Ovary (tissue), 3 donors: ENCODE data around the gene UNC13B.

Experiments used
- EP300 ChIP-seq: sonication (generic); formaldehyde crosslinking; IDR thresholded peaks from one replicate; pipeline ENCODE4 v1.6.1; 2017; ENCODE audit warnings: antibody characterized with exemption
- POLR2A ChIP-seq: fragments of 450-650 bp; IDR thresholded peaks from one replicate; pipeline ENCODE4 v1.6.1; 2017; ENCODE audit warnings: antibody characterized with exemption, mild to moderate bottlenecking, moderate library complexity
- TF ChIP-seq, protein P1 (sequence below), 3 donors: fragments of 450-650 bp in 2 of 3; fragments of 200-600 bp in 1 of 3; IDR thresholded peaks; one replicate each; pipeline versions ENCODE4 v1.5.1 to v1.8.0; 2016 to 2022; ENCODE audit warnings: antibody characterized with exemption in 3 of 3, mild to moderate bottlenecking in 1 of 3
- donor health status: DM: no; HTN: no; CAD: no.

DNA sequence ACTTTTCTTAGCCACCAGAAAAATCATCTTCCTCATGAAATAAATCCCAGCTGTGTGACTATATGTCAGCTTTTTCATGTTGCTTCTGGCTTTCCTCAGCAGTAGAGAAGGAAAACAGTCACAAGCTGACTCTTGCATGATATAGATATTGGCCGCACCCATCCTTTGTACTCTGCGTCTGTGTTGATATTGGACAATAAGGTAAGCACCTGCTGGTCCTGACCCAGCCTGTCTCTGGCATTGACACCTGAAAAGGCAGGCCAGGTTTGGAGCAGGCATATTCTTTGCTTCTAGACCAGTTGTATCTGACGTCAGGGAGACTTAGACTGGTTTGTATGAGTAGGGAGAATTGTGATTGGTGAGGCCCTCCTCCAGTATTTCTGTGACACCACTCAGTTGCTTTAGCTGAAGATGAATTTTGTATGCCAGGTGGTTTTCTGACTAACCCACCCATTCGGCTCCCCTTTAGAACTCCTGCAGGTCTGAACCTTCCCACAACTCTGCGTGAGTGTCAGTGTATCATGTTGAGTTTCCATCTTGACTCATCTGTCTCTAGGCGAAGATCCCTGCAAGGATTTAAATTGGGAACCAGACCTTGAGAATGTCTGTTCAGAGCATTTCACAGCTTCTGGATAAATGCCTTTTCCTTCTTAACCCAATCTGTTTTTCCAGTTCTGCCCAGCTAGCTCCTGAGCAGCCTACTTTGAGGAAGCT, 176.9 kb downstream of the UNC13B start:
- TF ChIP-seq, protein P1, sequence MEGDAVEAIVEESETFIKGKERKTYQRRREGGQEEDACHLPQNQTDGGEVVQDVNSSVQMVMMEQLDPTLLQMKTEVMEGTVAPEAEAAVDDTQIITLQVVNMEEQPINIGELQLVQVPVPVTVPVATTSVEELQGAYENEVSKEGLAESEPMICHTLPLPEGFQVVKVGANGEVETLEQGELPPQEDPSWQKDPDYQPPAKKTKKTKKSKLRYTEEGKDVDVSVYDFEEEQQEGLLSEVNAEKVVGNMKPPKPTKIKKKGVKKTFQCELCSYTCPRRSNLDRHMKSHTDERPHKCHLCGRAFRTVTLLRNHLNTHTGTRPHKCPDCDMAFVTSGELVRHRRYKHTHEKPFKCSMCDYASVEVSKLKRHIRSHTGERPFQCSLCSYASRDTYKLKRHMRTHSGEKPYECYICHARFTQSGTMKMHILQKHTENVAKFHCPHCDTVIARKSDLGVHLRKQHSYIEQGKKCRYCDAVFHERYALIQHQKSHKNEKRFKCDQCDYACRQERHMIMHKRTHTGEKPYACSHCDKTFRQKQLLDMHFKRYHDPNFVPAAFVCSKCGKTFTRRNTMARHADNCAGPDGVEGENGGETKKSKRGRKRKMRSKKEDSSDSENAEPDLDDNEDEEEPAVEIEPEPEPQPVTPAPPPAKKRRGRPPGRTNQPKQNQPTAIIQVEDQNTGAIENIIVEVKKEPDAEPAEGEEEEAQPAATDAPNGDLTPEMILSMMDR (IDR thresholded peaks at IDR 0.05), result no peak
- no peak for TF ChIP-seq POLR2A
- TF ChIP-seq EP300, result no peak
